ENCODE measurements around the gene ARHGAP33.
"Not testable (repeated sequence)": the region's sequence is repeated elsewhere in the genome, so short reads cannot be mapped to it uniquely, and the experiment has no call there.

Gene ARHGAP33

GRCh38 chr19:35830986-35831385 is 55.6 kb downstream of the ARHGAP33 start:
- no peak for DNase-seq (ENCODE audit: low read depth, low spot score)

DNA sequence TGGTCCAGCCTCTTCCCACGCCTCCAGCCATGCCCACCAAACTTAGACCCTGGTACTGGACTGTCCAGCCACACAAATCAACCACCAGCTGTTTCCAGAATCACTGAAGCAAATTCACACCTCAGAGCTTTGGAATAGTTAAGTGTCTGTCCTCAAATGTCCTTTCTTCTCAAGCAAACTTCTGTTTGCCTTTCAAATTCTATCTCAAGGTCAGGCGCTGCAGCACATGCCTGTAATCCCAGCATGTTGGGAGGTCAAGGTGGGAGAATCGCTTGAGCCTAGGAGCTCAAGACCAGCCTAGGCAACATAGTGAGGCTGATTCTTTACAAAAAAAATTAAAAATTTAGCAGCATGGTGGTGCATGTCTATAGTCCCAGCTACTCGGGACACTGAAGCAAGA is 56.7 kb downstream of the ARHGAP33 start:
- DNase-seq (ENCODE audit: low read depth, low spot score): no peak

DNA sequence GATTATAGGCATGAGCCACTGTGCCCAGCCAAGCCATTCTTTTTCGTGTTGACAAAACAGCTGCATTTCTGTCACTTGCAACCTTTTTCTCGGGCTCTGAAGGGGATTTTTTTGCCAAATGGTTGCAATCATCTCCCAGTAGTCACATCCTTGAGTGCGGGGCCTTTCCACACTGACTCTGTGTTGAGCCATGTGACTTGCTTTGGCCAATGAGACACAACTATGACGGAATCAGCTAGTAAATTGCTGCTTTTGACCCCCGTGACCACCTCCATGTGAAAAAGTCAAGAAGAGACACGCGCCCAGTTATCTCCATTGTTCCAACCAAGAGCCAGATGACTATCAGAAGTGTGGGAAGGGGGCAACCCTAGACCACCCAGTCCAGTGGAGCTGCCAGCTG is 58.6 kb downstream of the ARHGAP33 start:
- no peak for DNase-seq (ENCODE audit: low read depth, low spot score)

DNA sequence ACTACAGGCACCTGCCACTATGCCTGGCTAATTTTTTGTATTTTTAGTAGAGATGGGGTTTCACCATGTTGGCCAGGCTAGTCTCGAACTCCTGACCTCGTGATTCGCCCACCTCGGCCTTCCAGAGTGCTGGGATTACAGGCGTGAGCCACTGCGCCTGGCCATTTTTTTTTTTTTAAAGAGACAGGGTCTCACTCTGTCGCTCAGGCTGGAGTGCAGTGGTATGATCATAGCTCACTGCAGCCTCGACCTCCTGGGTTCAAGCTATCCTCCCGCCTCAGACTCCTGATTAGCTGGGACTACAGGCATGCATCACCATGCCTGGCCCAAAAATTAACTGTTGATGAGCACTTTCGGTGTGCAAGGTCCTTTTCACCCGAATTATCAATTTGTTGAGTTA is 60.7 kb downstream of the ARHGAP33 start:
- DNase-seq (ENCODE audit: low read depth, low spot score): not testable (repeated sequence)
